Activated CD4-positive, alpha-beta T cell treated with anti-CD3 and anti-CD28 coated beads, Interleukin-2, amount 50 U/mL, for 4 hours (primary cell): Measurements from ENCODE around the gene LOXL1.

ENCODE experiments used
- DNase-seq, 2 experiments: peaks; one replicate each; pipeline ENCODE4 v3.0.0-alpha.2; 2020

Gene LOXL1

GRCh38 chr15:73940061-73940981 is 14.1 kb downstream of the LOXL1 start:
- DNase-seq, result no peak

- DNase-seq, result no peak
Observed at GRCh38 chr15:73941044-73941443, 14.8 kb downstream of the LOXL1 start.

GRCh38 chr15:73941449-73941848 is 15.2 kb downstream of the LOXL1 start:
- DNase-seq, result no peak

GRCh38 chr15:73941871-73942635 is 15.8 kb downstream of the LOXL1 start:
- no peak for DNase-seq

- DNase-seq, result no peak
Observed at GRCh38 chr15:73942751-73943270, 16.5 kb downstream of the LOXL1 start.

- no peak for DNase-seq
Observed at GRCh38 chr15:73944161-73945129, 18.2 kb downstream of the LOXL1 start.

- DNase-seq, result no peak
Observed at GRCh38 chr15:73945130-73945508, 18.9 kb downstream of the LOXL1 start.

GRCh38 chr15:73946046-73946721 is 19.9 kb downstream of the LOXL1 start:
- no peak for DNase-seq

- DNase-seq, result no peak
Observed at GRCh38 chr15:73946795-73947370, 20.6 kb downstream of the LOXL1 start.

GRCh38 chr15:73947651-73948050 is 21.4 kb downstream of the LOXL1 start:
- DNase-seq, result no peak

- no peak for DNase-seq
Observed at GRCh38 chr15:73948396-73948795, 22.1 kb downstream of the LOXL1 start.

- DNase-seq, result no peak
Observed at GRCh38 chr15:73948982-73949381, 22.7 kb downstream of the LOXL1 start.

GRCh38 chr15:73949496-73949895 is 23.2 kb downstream of the LOXL1 start:
- no peak for DNase-seq

GRCh38 chr15:73950479-73950830 is 24.2 kb downstream of the LOXL1 start:
- no peak for DNase-seq

GRCh38 chr15:73950831-73951561 is 24.7 kb downstream of the LOXL1 start:
- DNase-seq, result peak; percentile 71

- no peak for DNase-seq
Observed at GRCh38 chr15:73951601-73952000, 25.3 kb downstream of the LOXL1 start.

GRCh38 chr15:73952171-73952912 is 26.1 kb downstream of the LOXL1 start:
- no peak for DNase-seq

- no peak for DNase-seq
Observed at GRCh38 chr15:73952913-73953750, 26.9 kb downstream of the LOXL1 start.
